K562 (cell line): ENCODE measurements around the gene LARP7. TPM values are rescaled to one million over a fixed set of nuclear protein-coding genes. Genes with fewer than 3 reads are reported as not detected.

Source experiments
- ATAC-seq: fragments of 200-7000 bp; cut with Tn5 transposase; 3 replicates; pipeline ENCODE4 v1.9.1; 2020; ENCODE audit warnings: moderate library complexity
- BruUV-seq: library from RNA; stranded (reverse); fragments of 400-500 nt; replicated peaks from 2 replicates; lab custom pipeline; 2021; lab: Mats Ljungman, UMichigan
- CTCF ChIA-PET: fragments of 300-600 bp; formaldehyde crosslinking; extraction: SDS; loops from one replicate; lab custom pipeline; 2021; ENCODE audit warnings: low intra/inter-chr PET ratio; lab: Yijun Ruan, JAX
- POLR2A ChIA-PET: fragments of 300-600, 350-650 bp; sonication (Branson Sonifier 250); formaldehyde crosslinking; extraction: SDS; loops from one replicate; lab custom pipeline; 2021; ENCODE audit warnings: antibody characterized with exemption, inconsistent platforms; lab: Yijun Ruan, JAX
- DNase-seq, 4 experiments: peaks; one replicate each; pipeline versions ENCODE4 v3.0.0 to v3.0.0-alpha.2; 2011 to 2018; ENCODE audit warnings: low spot score in 3 of 4, mixed read lengths in 3 of 4; ENCODE audit errors: extremely low read depth in 1 of 4
- FAIRE-seq: peaks from 2 replicates; lab custom pipeline; 2011; peaks lifted over from hg19 to GRCh38; lab: Jason Lieb, UNC
- H2AFZ ChIP-seq: 2 replicates; pipeline ENCODE4 v1.6.0; 2011; ENCODE audit warnings: low read depth, low read length, control low read depth, inconsistent platforms
- H3K27ac ChIP-seq: fragments of 200-600 bp; 3 replicates; pipeline ENCODE4 v1.8.0; 2011; ENCODE audit warnings: low read depth, mild to moderate bottlenecking, control low read depth, inconsistent platforms, low read length, moderate library complexity, mixed read lengths; ENCODE audit errors: extremely low read depth
- H3K27me3 ChIP-seq, 2 experiments: fragments of 300-600 bp in 1 of 2; 2 replicates in 1 of 2; 3 replicates in 1 of 2; pipeline versions ENCODE4 v1.6.0 to v1.8.0; 2011; ENCODE audit warnings: inconsistent platforms in 2 of 2, low read length in 2 of 2, mild to moderate bottlenecking in 1 of 2, mixed read lengths in 1 of 2, moderate library complexity in 1 of 2; ENCODE audit not compliant: control insufficient read depth in 2 of 2, insufficient read depth in 2 of 2
- H3K36me3 ChIP-seq: fragments of 300-600 bp; 3 replicates; pipeline ENCODE4 v1.8.0; 2011; ENCODE audit warnings: mild to moderate bottlenecking, low read length, inconsistent platforms; ENCODE audit not compliant: control insufficient read depth, insufficient read depth
- H3K4me1 ChIP-seq, 2 experiments: fragments of 200-600 bp in 1 of 2; replicated peaks in 1 of 2; 2 replicates in 1 of 2; 3 replicates in 1 of 2; pipeline versions ENCODE4 v1.5.1 to v1.8.0; 2011; ENCODE audit warnings: inconsistent platforms in 2 of 2, low read length in 2 of 2, mild to moderate bottlenecking in 1 of 2, mixed read lengths in 1 of 2, moderate library complexity in 1 of 2; ENCODE audit not compliant: control insufficient read depth in 2 of 2, insufficient read depth in 2 of 2
- H3K4me2 ChIP-seq: 2 replicates; pipeline ENCODE4 v1.6.1; 2011; ENCODE audit warnings: low read length, control low read depth, inconsistent platforms, mixed read lengths; ENCODE audit not compliant: insufficient read depth
- H3K4me3 ChIP-seq: fragments of 200-600 bp; sonication (generic), shearing (Covaris generic); 2 replicates; pipeline ENCODE4 v1.5.1; 2016; ENCODE audit warnings: control low read depth, inconsistent platforms
- H3K79me2 ChIP-seq: fragments of 200-600 bp; 3 replicates; pipeline ENCODE4 v1.8.0; 2011; ENCODE audit warnings: low read length, inconsistent platforms; ENCODE audit not compliant: control insufficient read depth, insufficient read depth
- H3K9ac ChIP-seq, 2 experiments: 2 replicates each; pipeline versions ENCODE4 v1.6.0 to v1.6.1; 2011; ENCODE audit warnings: low read depth in 2 of 2, low read length in 2 of 2, control low read depth in 1 of 2, inconsistent platforms in 1 of 2, mild to moderate bottlenecking in 1 of 2, mixed read lengths in 1 of 2; ENCODE audit not compliant: insufficient read depth in 1 of 2
- H3K9me1 ChIP-seq: one replicate; pipeline ENCODE4 v1.6.0; 2011; ENCODE audit warnings: inconsistent platforms, mild to moderate bottlenecking, low read length, moderate library complexity; ENCODE audit not compliant: control insufficient read depth, insufficient read depth
- H3K9me3 ChIP-seq: replicated peaks from 2 replicates; pipeline ENCODE4 v1.5.1; 2011; ENCODE audit warnings: low read depth, low read length, inconsistent platforms; ENCODE audit not compliant: control insufficient read depth, insufficient read depth
- H4K20me1 ChIP-seq: replicated peaks from 2 replicates; pipeline ENCODE4 v1.6.1; 2011; ENCODE audit warnings: low read length, inconsistent platforms, mixed read lengths; ENCODE audit not compliant: control insufficient read depth, insufficient read depth
- ARNT ChIP-seq, 2 experiments: fragments of 450-650 bp; IDR thresholded peaks; 2 replicates each; pipeline ENCODE4 v1.6.1; 2016; ENCODE audit warnings: mild to moderate bottlenecking in 1 of 2
- ATF1 ChIP-seq, 2 experiments: fragments of 450-650 bp in 1 of 2; IDR thresholded peaks; 2 replicates each; pipeline ENCODE4 v1.6.1; 2016; ENCODE audit warnings: missing compliant biosample characterization in 1 of 2, missing genetic modification characterization in 1 of 2
- BHLHE40 ChIP-seq: IDR thresholded peaks from 2 replicates; pipeline ENCODE4 v1.6.1; 2011; ENCODE audit warnings: low read length, improper control_type of control experiment
- HMGN3 ChIP-seq: IDR thresholded peaks from 2 replicates; pipeline ENCODE4 v1.6.1; 2011; ENCODE audit warnings: borderline replicate concordance, low read depth, mild to moderate bottlenecking, mixed read lengths, low read length; ENCODE audit not compliant: insufficient read length; ENCODE audit errors: extremely low read depth
- KAT7 ChIP-seq: sonication (generic); formaldehyde crosslinking; IDR thresholded peaks from 2 replicates; pipeline ENCODE4 v1.8.0; 2022; ENCODE audit warnings: missing genetic modification reagents, mild to moderate bottlenecking, borderline replicate concordance
- PHTF2 ChIP-seq: fragments of 250-450 bp; sonication (Bioruptor Pico); IDR thresholded peaks from 2 replicates; pipeline ENCODE4 v1.5.0; 2021; ENCODE audit warnings: mild to moderate bottlenecking
- WGBS: fragments of 100-300 bp; shearing (Covaris generic); methylation state at CpG from one replicate; pipeline ENCODE4 v1.1.6; 2016; ENCODE audit warnings: low coverage, mixed read lengths; ENCODE audit not compliant: insufficient coverage; ENCODE audit errors: missing lambda C conversion rate; 5-methylcytosine and 5-hydroxymethylcytosine counted together
- in situ Hi-C: fragments of 300-500 bp; cut with MboI; formaldehyde crosslinking; loops from 4 replicates; pipeline ENCODE4 v1.15.0; 2018; ENCODE audit warnings: inconsistent platforms, mixed read lengths
- intact Hi-C: fragments of 100-400 bp; cut with micrococcal nuclease; formaldehyde crosslinking; loops from 2 replicates; pipeline ENCODE4 v1.14.2; 2022
- polyA plus RNA-seq, 8 experiments: library from polyadenylated mRNA; depleted of rRNA in 4 of 8; stranded (reverse) in 5 of 8; unstranded in 3 of 8; fragments of >200 nt; fragmentation: Nextera tagmentation in 2 of 8; fragmentation: Illumina TruSeq in 1 of 8; extraction: Ambion mirVana in 2 of 8; extraction: Trizol in 1 of 8; gene quantifications; 2 replicates each; pipeline versions ENCODE4 v1.2.1 to v1.2.3, GENCODE V29; 2011 to 2014; ENCODE audit warnings: inconsistent platforms in 1 of 8, missing spikeins in 1 of 8
- total RNA-seq, 7 experiments: library from RNA; depleted of rRNA in 6 of 7; stranded (reverse); fragments of >200 nt in 6 of 7; fragmentation: Illumina TruSeq in 2 of 7; extraction: Trizol in 2 of 7; gene quantifications; 2 replicates each; pipeline versions ENCODE4 v1.2.1 to v1.2.3, GENCODE V29; 2011 to 2021; ENCODE audit warnings: low replicate concordance in 1 of 7
- TF ChIP-seq, protein P1 (sequence below): IDR thresholded peaks from 2 replicates; pipeline ENCODE4 v1.6.1; 2014; ENCODE audit warnings: antibody characterized with exemption
- TF ChIP-seq, protein P2 (sequence below): sonication (generic); formaldehyde crosslinking; IDR thresholded peaks from 2 replicates; pipeline ENCODE4 v1.8.0; 2022; ENCODE audit warnings: mild to moderate bottlenecking, missing genetic modification reagents, borderline replicate concordance
- TF ChIP-seq, protein P3 (sequence below): fragments of 450-650 bp; IDR thresholded peaks from 2 replicates; pipeline ENCODE4 v1.6.1; 2016; ENCODE audit warnings: mild to moderate bottlenecking
- TF ChIP-seq, protein P4 (sequence below): sonication (generic); formaldehyde crosslinking; IDR thresholded peaks from 2 replicates; pipeline ENCODE4 v1.8.0; 2022; ENCODE audit warnings: mild to moderate bottlenecking, low read depth, missing genetic modification reagents

Gene LARP7
- total and polyA plus RNA-seq, 9 of the 15 experiments (the other 6 are each of a cell fraction or from before 2014, with no cell fraction given), result 30.1 to 76.9 (median 56.0) TPM

DNA sequence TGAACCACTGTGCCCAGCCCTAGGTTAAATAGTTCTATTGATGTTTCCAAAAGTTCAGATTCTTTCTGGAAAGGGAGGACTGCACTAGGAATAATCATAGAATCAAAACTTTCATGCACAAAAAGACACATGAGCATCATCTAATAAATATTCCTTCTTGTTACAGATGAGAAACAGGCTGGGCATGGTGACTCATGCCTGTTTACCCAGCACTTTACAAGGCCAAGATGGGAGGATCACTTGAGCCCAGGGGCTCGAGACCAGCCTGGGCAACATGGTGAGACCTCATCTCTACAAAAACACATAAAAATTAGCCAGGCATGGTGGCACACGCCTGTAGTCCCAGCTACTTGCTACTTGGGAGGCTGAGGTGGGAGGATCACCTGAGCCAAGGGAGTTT lies 27.7 kb downstream of the LARP7 start:
- Histone ChIP-seq H3K9me3 (no peaks in the 10 kb centered on the region), H3K9me1 (no peaks in the 10 kb centered on the region), H3K4me3 (no peak overlapping the region), H3K4me1 (no peaks in the 10 kb centered on the region), H3K27me3 (no peaks in the 10 kb centered on the region; a peak in 1 of 5 replicates), H3K9ac (no peak overlapping the region), H3K4me2 (no peak overlapping the region), H2AFZ (no peak overlapping the region), H3K27ac (no peak overlapping the region), H3K36me3 (no peaks in the 10 kb centered on the region), H4K20me1 (no peaks in the 10 kb centered on the region), H3K79me2 (no peaks in the 10 kb centered on the region)
- in situ Hi-C loops, result no loop called here
- ChIA-PET CTCF (no interaction called here), POLR2A (interaction anchor here (0.9 kb wide), 1 partner anchor 11 kb away, joined by 3 read pairs; no protein-coding TSS in a partner anchor)
- DNase-seq (no peak), ATAC-seq (no peak), FAIRE-seq (no peak)
- no TSS peak for BruUV-seq
- intact Hi-C loops, result no loop called here
- WGBS, result 25% methylated on average over 2 of the region's 2 CpGs
- TF ChIP-seq PHTF2 (CRISPR knock-in tag), result no peak
- TF ChIP-seq, protein P1, sequence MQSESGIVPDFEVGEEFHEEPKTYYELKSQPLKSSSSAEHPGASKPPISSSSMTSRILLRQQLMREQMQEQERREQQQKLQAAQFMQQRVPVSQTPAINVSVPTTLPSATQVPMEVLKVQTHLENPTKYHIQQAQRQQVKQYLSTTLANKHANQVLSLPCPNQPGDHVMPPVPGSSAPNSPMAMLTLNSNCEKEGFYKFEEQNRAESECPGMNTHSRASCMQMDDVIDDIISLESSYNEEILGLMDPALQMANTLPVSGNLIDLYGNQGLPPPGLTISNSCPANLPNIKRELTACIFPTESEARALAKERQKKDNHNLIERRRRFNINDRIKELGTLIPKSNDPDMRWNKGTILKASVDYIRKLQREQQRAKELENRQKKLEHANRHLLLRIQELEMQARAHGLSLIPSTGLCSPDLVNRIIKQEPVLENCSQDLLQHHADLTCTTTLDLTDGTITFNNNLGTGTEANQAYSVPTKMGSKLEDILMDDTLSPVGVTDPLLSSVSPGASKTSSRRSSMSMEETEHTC, result no peak
- TF ChIP-seq ARNT (IDR thresholded peaks at IDR 0.05), result no peak
- TF ChIP-seq, protein P2, sequence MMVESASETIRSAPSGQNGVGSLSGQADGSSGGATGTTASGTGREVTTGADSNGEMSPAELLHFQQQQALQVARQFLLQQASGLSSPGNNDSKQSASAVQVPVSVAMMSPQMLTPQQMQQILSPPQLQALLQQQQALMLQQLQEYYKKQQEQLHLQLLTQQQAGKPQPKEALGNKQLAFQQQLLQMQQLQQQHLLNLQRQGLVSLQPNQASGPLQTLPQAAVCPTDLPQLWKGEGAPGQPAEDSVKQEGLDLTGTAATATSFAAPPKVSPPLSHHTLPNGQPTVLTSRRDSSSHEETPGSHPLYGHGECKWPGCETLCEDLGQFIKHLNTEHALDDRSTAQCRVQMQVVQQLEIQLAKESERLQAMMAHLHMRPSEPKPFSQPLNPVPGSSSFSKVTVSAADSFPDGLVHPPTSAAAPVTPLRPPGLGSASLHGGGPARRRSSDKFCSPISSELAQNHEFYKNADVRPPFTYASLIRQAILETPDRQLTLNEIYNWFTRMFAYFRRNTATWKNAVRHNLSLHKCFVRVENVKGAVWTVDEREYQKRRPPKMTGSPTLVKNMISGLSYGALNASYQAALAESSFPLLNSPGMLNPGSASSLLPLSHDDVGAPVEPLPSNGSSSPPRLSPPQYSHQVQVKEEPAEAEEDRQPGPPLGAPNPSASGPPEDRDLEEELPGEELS (CRISPR knock-in tag), result no peak
- TF ChIP-seq KAT7 (CRISPR knock-in tag), result no peak
- TF ChIP-seq, protein P3, sequence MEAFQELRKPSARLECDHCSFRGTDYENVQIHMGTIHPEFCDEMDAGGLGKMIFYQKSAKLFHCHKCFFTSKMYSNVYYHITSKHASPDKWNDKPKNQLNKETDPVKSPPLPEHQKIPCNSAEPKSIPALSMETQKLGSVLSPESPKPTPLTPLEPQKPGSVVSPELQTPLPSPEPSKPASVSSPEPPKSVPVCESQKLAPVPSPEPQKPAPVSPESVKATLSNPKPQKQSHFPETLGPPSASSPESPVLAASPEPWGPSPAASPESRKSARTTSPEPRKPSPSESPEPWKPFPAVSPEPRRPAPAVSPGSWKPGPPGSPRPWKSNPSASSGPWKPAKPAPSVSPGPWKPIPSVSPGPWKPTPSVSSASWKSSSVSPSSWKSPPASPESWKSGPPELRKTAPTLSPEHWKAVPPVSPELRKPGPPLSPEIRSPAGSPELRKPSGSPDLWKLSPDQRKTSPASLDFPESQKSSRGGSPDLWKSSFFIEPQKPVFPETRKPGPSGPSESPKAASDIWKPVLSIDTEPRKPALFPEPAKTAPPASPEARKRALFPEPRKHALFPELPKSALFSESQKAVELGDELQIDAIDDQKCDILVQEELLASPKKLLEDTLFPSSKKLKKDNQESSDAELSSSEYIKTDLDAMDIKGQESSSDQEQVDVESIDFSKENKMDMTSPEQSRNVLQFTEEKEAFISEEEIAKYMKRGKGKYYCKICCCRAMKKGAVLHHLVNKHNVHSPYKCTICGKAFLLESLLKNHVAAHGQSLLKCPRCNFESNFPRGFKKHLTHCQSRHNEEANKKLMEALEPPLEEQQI, result no peak
- no peak for TF ChIP-seq HMGN3
- TF ChIP-seq, protein P4, sequence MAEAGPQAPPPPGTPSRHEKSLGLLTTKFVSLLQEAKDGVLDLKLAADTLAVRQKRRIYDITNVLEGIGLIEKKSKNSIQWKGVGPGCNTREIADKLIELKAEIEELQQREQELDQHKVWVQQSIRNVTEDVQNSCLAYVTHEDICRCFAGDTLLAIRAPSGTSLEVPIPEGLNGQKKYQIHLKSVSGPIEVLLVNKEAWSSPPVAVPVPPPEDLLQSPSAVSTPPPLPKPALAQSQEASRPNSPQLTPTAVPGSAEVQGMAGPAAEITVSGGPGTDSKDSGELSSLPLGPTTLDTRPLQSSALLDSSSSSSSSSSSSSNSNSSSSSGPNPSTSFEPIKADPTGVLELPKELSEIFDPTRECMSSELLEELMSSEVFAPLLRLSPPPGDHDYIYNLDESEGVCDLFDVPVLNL (CRISPR knock-in tag), result no peak
- no peak for TF ChIP-seq ATF1 (CRISPR knock-in tag; IDR thresholded peaks at IDR 0.05)
- no peak for TF ChIP-seq ATF1 (tag; IDR thresholded peaks at IDR 0.05)
- no peak for TF ChIP-seq BHLHE40
